Measurements from ENCODE around the gene TRIP11.

DNA sequence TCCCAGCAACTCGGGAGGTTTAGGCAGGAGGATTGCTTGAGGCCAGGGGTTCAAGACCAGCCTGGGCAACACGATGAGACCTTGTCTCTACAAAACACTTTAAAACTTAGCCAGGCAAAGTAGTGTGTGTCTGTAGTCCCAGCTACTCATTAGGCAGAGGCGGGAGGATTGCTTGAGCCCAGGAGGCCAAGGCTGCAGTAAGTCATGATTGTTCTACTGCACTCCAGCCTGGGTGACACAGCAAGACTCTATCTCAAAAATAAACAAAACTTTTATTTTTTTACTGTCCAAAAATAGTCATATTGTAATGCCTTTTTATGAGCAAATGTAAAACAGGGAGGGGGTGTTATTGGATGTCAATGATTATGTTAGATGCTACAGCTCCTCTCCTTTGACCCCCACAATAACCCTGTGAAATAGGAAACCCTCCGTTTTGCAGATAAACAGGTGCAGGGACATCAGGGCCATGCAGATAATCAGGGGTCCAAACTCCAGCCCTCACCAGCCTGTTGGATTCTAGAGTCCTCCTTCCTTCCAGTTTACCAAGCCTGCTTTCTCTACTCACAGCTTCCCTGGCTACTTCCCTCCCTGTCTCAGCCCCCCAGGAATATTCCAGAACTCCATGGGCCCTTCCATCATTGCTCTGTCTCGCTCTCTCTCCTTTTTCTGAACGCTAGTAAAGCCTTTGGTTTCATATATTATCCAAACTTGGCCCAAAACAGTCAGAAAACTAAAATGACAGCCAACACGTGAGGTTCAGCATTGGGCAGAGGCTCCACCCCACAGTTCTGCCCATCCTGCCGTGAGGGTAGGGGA lies 86.5 kb downstream of the TRIP11 start:
- TF ChIP-seq, protein P1, sequence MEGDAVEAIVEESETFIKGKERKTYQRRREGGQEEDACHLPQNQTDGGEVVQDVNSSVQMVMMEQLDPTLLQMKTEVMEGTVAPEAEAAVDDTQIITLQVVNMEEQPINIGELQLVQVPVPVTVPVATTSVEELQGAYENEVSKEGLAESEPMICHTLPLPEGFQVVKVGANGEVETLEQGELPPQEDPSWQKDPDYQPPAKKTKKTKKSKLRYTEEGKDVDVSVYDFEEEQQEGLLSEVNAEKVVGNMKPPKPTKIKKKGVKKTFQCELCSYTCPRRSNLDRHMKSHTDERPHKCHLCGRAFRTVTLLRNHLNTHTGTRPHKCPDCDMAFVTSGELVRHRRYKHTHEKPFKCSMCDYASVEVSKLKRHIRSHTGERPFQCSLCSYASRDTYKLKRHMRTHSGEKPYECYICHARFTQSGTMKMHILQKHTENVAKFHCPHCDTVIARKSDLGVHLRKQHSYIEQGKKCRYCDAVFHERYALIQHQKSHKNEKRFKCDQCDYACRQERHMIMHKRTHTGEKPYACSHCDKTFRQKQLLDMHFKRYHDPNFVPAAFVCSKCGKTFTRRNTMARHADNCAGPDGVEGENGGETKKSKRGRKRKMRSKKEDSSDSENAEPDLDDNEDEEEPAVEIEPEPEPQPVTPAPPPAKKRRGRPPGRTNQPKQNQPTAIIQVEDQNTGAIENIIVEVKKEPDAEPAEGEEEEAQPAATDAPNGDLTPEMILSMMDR (IDR thresholded peaks at IDR 0.05; ENCODE audit: poor library complexity) = no peak
- TF ChIP-seq EZH2 (IDR thresholded peaks at IDR 0.05; ENCODE audit: borderline replicate concordance) = no peak

All from hepatocyte (in vitro differentiated cells).